ENCODE data around the gene NUP85. TPM values are rescaled to one million over a fixed set of nuclear protein-coding genes. Genes with fewer than 3 reads are reported as not detected.
"Not testable (repeated sequence)": the region's sequence is repeated elsewhere in the genome, so short reads cannot be mapped to it uniquely, and the experiment has no call there.

Gene NUP85
- total RNA-seq, 1 experiment from 2014 or later: 141 TPM

DNA sequence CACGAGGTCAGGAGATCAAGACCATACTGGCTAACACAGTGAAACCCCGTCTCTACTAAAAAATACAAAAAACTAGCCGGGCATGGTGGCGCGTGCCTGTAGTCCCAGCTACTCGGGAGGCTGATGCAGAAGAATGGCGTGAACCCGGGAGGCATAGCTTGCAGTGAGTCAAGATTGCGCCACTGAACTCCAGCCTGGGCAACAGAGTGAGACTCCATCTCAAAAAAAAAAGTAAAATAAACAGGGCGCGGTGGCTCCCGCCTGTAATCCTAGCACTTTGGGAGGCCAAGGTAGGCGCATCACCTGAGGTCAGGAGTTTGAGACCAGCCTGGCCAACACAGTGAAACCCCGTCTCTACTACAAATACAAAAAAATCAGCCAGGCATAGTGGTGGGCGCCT, 40.9 kb upstream of the NUP85 start:
- intact Hi-C loops (cut with micrococcal nuclease; ENCODE audit: unreplicated experiment); H3K27me3 ChIP-seq (ENCODE audit: control insufficient read depth, insufficient read depth, low read length); H3K4me1 ChIP-seq (ENCODE audit: control insufficient read depth, insufficient read depth, low read length); H3K4me3 ChIP-seq (ENCODE audit: low read depth in 2 of 2, low read length in 2 of 2); ATAC-seq; DNase-seq (ENCODE audit: low read depth, low spot score); BruUV-seq (replicated peaks); H3K27ac ChIP-seq (ENCODE audit: low read length); H3K9me3 ChIP-seq (ENCODE audit: control insufficient read depth, insufficient read depth, low read depth, low read length); in situ Hi-C loops (cut with HindIII; ENCODE audit: low pct_unique_long_range_greater_than_20kb, low sequenced_read_pairs); H3K36me3 ChIP-seq (ENCODE audit: control insufficient read depth, insufficient read depth, low read length): not testable (repeated sequence)
- ChIA-PET POLR2A (interaction anchor here (0.6 kb wide), 1 partner anchor 19 kb away, joined by 4 read pairs; no protein-coding TSS in a partner anchor), CTCF (interaction anchor here (0.7 kb wide), 1 partner anchor 325 kb away, joined by 9 read pairs; no protein-coding TSS in a partner anchor)

DNA sequence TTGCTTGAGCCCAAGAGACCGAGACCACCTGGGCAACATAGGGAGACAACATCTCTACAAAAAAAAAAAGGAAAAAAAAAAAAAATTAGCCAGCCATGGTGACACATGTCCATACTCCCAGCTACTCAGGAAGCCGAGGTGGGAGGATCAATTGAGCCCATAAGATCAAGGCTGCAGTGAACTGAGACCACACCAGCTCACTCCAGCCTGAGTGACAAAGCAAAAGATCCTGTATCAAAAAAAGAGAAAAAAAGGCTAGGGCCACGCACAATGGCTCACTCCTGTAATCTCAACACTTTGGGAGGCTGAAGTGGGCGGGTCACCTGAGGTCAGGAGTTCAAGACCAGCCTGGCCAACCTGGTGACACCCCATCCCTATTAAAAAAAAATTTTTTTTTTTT, 36.5 kb upstream of the NUP85 start:
- ChIA-PET CTCF (interaction anchor here (0.7 kb wide), 1 partner anchor 114 kb away, joined by 6 read pairs; no protein-coding TSS in a partner anchor), POLR2A (no interaction called here)
- H3K4me1 ChIP-seq (ENCODE audit: control insufficient read depth, insufficient read depth, low read length): no peaks in the 10 kb centered on the region
- intact Hi-C loops (cut with micrococcal nuclease; ENCODE audit: unreplicated experiment) (no loop called here), in situ Hi-C loops (cut with HindIII; ENCODE audit: low pct_unique_long_range_greater_than_20kb, low sequenced_read_pairs) (no loop called here)
- H3K9me3 ChIP-seq (ENCODE audit: control insufficient read depth, insufficient read depth, low read depth, low read length): no peaks in the 10 kb centered on the region
- no peak overlapping the region for H3K27ac ChIP-seq (ENCODE audit: low read length)
- DNase-seq (ENCODE audit: low read depth, low spot score) (no peak), ATAC-seq (no peak)
- peaks cover 11% of the 10 kb centered on the region; the same call in 1 of the 2 replicates for H3K36me3 ChIP-seq (ENCODE audit: control insufficient read depth, insufficient read depth, low read length)
- H3K27me3 ChIP-seq (ENCODE audit: control insufficient read depth, insufficient read depth, low read length): no peaks in the 10 kb centered on the region
- TF ChIP-seq, protein P1, sequence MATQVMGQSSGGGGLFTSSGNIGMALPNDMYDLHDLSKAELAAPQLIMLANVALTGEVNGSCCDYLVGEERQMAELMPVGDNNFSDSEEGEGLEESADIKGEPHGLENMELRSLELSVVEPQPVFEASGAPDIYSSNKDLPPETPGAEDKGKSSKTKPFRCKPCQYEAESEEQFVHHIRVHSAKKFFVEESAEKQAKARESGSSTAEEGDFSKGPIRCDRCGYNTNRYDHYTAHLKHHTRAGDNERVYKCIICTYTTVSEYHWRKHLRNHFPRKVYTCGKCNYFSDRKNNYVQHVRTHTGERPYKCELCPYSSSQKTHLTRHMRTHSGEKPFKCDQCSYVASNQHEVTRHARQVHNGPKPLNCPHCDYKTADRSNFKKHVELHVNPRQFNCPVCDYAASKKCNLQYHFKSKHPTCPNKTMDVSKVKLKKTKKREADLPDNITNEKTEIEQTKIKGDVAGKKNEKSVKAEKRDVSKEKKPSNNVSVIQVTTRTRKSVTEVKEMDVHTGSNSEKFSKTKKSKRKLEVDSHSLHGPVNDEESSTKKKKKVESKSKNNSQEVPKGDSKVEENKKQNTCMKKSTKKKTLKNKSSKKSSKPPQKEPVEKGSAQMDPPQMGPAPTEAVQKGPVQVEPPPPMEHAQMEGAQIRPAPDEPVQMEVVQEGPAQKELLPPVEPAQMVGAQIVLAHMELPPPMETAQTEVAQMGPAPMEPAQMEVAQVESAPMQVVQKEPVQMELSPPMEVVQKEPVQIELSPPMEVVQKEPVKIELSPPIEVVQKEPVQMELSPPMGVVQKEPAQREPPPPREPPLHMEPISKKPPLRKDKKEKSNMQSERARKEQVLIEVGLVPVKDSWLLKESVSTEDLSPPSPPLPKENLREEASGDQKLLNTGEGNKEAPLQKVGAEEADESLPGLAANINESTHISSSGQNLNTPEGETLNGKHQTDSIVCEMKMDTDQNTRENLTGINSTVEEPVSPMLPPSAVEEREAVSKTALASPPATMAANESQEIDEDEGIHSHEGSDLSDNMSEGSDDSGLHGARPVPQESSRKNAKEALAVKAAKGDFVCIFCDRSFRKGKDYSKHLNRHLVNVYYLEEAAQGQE (IDR thresholded peaks at IDR 0.05; ENCODE audit: insufficient read depth in 1 of 2, low read depth in 2 of 2, low read length in 1 of 2): no peak
- TF ChIP-seq TCF7L2 (IDR thresholded peaks at IDR 0.05; ENCODE audit: low read depth, low read length) (no peak), POLR2AphosphoS5 (IDR thresholded peaks at IDR 0.05; ENCODE audit: low read depth, low read length) (no peak), SIN3A (IDR thresholded peaks at IDR 0.05; ENCODE audit: borderline replicate concordance, insufficient read depth, low read depth, low read length) (no peak)
- TF ChIP-seq, protein P2, sequence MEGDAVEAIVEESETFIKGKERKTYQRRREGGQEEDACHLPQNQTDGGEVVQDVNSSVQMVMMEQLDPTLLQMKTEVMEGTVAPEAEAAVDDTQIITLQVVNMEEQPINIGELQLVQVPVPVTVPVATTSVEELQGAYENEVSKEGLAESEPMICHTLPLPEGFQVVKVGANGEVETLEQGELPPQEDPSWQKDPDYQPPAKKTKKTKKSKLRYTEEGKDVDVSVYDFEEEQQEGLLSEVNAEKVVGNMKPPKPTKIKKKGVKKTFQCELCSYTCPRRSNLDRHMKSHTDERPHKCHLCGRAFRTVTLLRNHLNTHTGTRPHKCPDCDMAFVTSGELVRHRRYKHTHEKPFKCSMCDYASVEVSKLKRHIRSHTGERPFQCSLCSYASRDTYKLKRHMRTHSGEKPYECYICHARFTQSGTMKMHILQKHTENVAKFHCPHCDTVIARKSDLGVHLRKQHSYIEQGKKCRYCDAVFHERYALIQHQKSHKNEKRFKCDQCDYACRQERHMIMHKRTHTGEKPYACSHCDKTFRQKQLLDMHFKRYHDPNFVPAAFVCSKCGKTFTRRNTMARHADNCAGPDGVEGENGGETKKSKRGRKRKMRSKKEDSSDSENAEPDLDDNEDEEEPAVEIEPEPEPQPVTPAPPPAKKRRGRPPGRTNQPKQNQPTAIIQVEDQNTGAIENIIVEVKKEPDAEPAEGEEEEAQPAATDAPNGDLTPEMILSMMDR (IDR thresholded peaks at IDR 0.05): no peak
- no TSS peak for BruUV-seq (replicated peaks)
- no peak overlapping the region for H3K4me3 ChIP-seq (ENCODE audit: low read depth in 2 of 2, low read length in 2 of 2)

DNA sequence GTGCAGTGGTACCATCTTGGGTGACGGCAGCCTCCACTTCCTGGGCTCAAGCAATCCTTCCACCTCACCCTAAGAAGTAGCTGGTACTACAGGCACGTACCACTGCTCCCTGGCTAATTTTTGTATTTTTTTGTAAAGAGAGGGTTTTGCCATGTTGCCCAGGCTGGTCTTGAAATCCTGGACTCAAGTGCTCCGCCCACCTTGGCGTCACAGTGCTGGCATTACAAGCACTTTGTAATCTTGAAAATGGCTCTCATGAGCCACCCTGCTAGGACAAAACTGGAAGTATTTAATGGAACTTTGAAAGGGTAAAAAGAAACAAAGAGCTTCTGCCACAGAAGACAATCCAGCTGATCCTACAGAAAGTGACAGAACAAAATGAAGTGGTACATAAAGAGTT, 32.0 kb upstream of the NUP85 start:
- intact Hi-C loops (cut with micrococcal nuclease; ENCODE audit: unreplicated experiment): no loop called here
- ATAC-seq (no peak), DNase-seq (ENCODE audit: low read depth, low spot score) (no peak)
- Histone ChIP-seq H3K36me3 (ENCODE audit: control insufficient read depth, insufficient read depth, low read length) (peaks cover 8% of the 10 kb centered on the region), H3K9me3 (ENCODE audit: control insufficient read depth, insufficient read depth, low read depth, low read length) (no peaks in the 10 kb centered on the region), H3K27me3 (ENCODE audit: control insufficient read depth, insufficient read depth, low read length) (no peaks in the 10 kb centered on the region), H3K4me1 (ENCODE audit: control insufficient read depth, insufficient read depth, low read length) (no peaks in the 10 kb centered on the region), H3K27ac (ENCODE audit: low read length) (no peak overlapping the region), H3K4me3 (ENCODE audit: low read depth in 2 of 2, low read length in 2 of 2) (no peak overlapping the region)
- ChIA-PET POLR2A (no interaction called here), CTCF (interaction anchor here (0.6 kb wide), 1 partner anchor 114 kb away, joined by 4 read pairs; no protein-coding TSS in a partner anchor)
- no TSS peak for BruUV-seq (replicated peaks)
- in situ Hi-C loops (cut with HindIII; ENCODE audit: low pct_unique_long_range_greater_than_20kb, low sequenced_read_pairs): no loop called here
- TF ChIP-seq, protein P2 (IDR thresholded peaks at IDR 0.05): no peak
